ENCODE results near the gene FKBP7.

The FKBP7 gene

DNA sequence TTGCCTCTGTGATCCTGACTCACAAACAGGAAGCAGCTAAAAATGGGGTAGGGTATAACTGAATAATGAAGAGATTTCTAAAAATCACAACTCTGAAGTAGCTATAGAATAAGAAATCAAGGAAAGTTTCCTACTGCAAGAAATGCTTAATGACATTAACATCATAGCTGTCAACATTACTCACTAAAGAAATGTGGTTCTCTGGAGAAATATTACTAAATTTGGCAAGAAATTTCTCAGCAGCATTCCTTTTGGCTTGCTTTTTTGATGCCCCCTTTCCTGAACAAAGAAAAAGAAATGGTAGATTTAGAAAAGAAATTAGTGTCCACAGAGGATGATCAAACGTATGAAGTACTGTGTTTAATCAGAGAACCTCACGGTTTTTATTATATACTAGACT is 37.0 kb downstream of the FKBP7 start:
- Mint-ChIP-seq H3K9me3 (no peaks in the 10 kb centered on the region), H3K27me3 (ENCODE audit: low read depth) (no peaks in the 10 kb centered on the region), H3K4me3 (no peak overlapping the region), H3K27ac (no peak overlapping the region), H3K4me1 (no peaks in the 10 kb centered on the region), H3K36me3 (ENCODE audit: low read depth) (peaks cover 69% of the 10 kb centered on the region)
- TF ChIP-seq, protein P1, sequence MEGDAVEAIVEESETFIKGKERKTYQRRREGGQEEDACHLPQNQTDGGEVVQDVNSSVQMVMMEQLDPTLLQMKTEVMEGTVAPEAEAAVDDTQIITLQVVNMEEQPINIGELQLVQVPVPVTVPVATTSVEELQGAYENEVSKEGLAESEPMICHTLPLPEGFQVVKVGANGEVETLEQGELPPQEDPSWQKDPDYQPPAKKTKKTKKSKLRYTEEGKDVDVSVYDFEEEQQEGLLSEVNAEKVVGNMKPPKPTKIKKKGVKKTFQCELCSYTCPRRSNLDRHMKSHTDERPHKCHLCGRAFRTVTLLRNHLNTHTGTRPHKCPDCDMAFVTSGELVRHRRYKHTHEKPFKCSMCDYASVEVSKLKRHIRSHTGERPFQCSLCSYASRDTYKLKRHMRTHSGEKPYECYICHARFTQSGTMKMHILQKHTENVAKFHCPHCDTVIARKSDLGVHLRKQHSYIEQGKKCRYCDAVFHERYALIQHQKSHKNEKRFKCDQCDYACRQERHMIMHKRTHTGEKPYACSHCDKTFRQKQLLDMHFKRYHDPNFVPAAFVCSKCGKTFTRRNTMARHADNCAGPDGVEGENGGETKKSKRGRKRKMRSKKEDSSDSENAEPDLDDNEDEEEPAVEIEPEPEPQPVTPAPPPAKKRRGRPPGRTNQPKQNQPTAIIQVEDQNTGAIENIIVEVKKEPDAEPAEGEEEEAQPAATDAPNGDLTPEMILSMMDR (IDR thresholded peaks at IDR 0.05; ENCODE audit: unreplicated experiment in 3 of 3) = no peak

DNA sequence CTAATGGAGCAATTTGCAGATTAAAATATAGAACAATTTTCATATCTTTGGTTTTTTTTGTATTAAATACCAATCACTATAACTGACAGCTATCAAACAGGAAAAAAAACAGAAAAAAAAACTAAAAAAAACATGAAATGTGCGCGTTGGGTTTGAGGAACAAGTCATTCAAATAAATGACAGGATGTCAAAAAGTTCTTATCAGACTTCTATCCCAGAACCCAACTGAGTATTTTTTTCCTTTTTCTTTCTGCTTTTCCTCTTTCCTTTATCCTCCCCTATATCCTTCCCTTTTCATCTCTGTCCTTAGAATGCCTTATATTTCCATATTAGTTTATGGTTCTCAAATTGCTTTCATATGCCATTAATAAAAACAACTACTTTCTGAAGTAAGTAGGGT is 41.7 kb downstream of the FKBP7 start:
- H3K36me3 Mint-ChIP-seq (ENCODE audit: low read depth) = peaks cover 73% of the 10 kb centered on the region
- H3K27ac Mint-ChIP-seq = no peak overlapping the region
- no peaks in the 10 kb centered on the region for H3K9me3 Mint-ChIP-seq
- H3K27me3 Mint-ChIP-seq (ENCODE audit: low read depth) = no peaks in the 10 kb centered on the region
- H3K4me1 Mint-ChIP-seq = no peaks in the 10 kb centered on the region
- TF ChIP-seq, protein P1 (IDR thresholded peaks at IDR 0.05; ENCODE audit: unreplicated experiment in 3 of 3) = no peak
- no peak overlapping the region for H3K4me3 Mint-ChIP-seq

DNA sequence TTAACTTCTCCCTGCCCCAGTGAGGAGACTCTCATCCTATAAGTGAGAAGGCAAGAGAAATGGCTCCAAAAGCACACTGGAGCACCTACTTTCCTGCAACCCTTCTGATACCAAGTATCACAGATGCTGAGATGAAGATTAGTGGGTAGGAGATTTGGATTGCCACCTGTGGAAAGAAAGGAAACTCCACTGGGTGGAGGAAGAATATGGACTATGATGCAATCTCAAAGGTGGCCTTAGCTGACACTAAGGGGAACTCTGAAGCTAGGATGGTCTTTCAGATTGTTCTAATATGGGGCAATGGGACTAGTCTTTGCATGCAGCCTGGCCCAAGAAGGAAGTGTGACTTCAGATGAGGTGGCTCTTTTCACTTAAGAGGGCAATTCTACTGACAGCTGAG is 49.1 kb downstream of the FKBP7 start:
- TF ChIP-seq, protein P1 (IDR thresholded peaks at IDR 0.05; ENCODE audit: unreplicated experiment in 3 of 3) = no peak
- no peak overlapping the region for H3K4me3 Mint-ChIP-seq
- H3K27me3 Mint-ChIP-seq (ENCODE audit: low read depth) = no peaks in the 10 kb centered on the region
- H3K4me1 Mint-ChIP-seq = no peaks in the 10 kb centered on the region
- peaks cover 18% of the 10 kb centered on the region for H3K9me3 Mint-ChIP-seq
- no peak overlapping the region for H3K27ac Mint-ChIP-seq
- H3K36me3 Mint-ChIP-seq (ENCODE audit: low read depth) = peaks cover 93% of the 10 kb centered on the region

DNA sequence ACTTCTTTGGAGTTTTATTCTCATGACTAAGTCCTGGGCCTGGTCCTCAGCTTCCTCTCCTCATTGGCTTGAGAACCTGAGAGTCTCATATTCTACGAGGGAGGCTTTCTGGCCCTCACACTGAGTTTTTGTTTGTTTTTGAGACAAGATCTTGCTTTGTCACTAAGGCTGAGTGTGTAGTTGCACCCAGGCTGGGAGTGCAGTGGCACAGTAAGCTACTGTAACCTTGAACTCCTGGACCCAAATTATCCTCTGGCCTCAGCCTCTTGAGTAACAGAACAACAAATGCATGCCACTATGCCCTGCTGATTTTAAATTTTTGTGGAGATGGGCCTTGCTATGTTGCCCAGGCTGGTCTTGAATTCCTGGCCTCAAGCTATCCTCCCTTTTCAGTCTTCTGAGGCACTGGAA is 50.0 kb downstream of the FKBP7 start:
- TF ChIP-seq, protein P1 (IDR thresholded peaks at IDR 0.05; ENCODE audit: unreplicated experiment in 3 of 3) = no peak
- peaks cover 23% of the 10 kb centered on the region for H3K9me3 Mint-ChIP-seq
- H3K27me3 Mint-ChIP-seq (ENCODE audit: low read depth) = no peaks in the 10 kb centered on the region
- peaks cover 94% of the 10 kb centered on the region for H3K36me3 Mint-ChIP-seq (ENCODE audit: low read depth)
- no peak overlapping the region for H3K27ac Mint-ChIP-seq
- no peak overlapping the region for H3K4me3 Mint-ChIP-seq
- H3K4me1 Mint-ChIP-seq = no peaks in the 10 kb centered on the region

DNA sequence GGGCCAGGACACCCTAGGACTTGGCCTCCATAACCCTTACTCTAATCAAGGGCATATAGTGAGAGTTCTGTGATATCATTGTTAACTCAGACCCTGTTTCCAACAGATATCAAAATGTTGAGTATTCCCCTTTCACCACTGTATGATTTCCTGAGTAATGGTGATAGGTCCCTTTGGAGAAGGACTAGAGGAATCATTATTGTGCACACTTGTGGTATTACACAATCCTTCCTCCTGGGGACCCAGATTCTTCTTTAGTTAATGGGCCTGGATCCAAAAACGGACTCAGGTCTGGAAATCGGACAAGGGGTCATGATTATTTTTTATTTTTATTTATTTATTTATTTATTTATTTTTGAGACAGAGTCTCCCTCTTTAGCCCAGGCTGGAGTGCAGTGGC is 50.9 kb downstream of the FKBP7 start:
- TF ChIP-seq, protein P1 (IDR thresholded peaks at IDR 0.05; ENCODE audit: unreplicated experiment in 3 of 3) = no peak
- Mint-ChIP-seq H3K4me1 (no peaks in the 10 kb centered on the region), H3K36me3 (ENCODE audit: low read depth) (peaks cover 92% of the 10 kb centered on the region), H3K27ac (no peak overlapping the region), H3K9me3 (peaks cover 23% of the 10 kb centered on the region), H3K4me3 (no peak overlapping the region), H3K27me3 (ENCODE audit: low read depth) (no peaks in the 10 kb centered on the region)

DNA sequence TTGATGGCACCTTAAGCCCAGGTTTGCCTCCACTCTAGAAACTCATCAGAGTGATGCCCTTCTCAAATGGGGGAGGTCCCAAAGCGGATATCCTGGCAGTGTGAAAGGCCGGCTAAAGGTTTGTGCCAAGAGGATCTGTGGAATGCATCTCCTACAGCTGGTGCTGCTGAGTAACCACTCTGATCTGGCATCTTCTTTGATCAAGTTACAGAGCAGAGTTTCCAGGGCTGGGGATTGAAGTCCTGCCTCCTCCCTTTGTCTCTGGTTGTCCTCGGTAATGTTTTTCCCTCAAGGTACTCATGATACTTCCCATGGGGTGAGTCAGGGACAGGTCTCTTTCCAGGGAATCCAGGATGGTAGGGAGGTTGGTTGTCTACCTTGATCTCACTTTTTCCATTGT is 52.0 kb downstream of the FKBP7 start:
- no peak overlapping the region for H3K27ac Mint-ChIP-seq
- TF ChIP-seq, protein P1 (IDR thresholded peaks at IDR 0.05; ENCODE audit: unreplicated experiment in 3 of 3) = no peak
- H3K27me3 Mint-ChIP-seq (ENCODE audit: low read depth) = no peaks in the 10 kb centered on the region
- H3K9me3 Mint-ChIP-seq = peaks cover 23% of the 10 kb centered on the region
- no peak overlapping the region for H3K4me3 Mint-ChIP-seq
- H3K4me1 Mint-ChIP-seq = no peaks in the 10 kb centered on the region
- H3K36me3 Mint-ChIP-seq (ENCODE audit: low read depth) = peaks cover 85% of the 10 kb centered on the region

Data from nephron (organoid).